Dermis blood vessel endothelial cell (primary cell): ENCODE measurements around the gene LAMC2. TPM values are rescaled to one million over a fixed set of nuclear protein-coding genes. Genes with fewer than 3 reads are reported as not detected.
"Not testable (repeated sequence)": the region's sequence is repeated elsewhere in the genome, so short reads cannot be mapped to it uniquely, and the experiment has no call there.

Experiments used
- DNase-seq: peaks from one replicate; pipeline ENCODE4 v3.0.0; 2010
- total RNA-seq: library from RNA; depleted of rRNA; stranded (reverse); fragments of >200 nt; gene quantifications from 2 replicates; pipeline ENCODE4 v1.2.3, GENCODE V29; 2014

Gene LAMC2
- total RNA-seq, 1 donor from 2014 or later, result 1.5 TPM

GRCh38 chr1:183267646-183268431, 81.8 kb downstream of the LAMC2 start:
- DNase-seq, result peak; percentile 80

GRCh38 chr1:183270541-183271141, 84.6 kb downstream of the LAMC2 start:
- DNase-seq, result peak; percentile 91

- DNase-seq, result peak; percentile 70
Observed at GRCh38 chr1:183272390-183272848, 86.4 kb downstream of the LAMC2 start.

GRCh38 chr1:183273300-183273699, 87.2 kb downstream of the LAMC2 start:
- no peak for DNase-seq

GRCh38 chr1:183273984-183274383, 87.9 kb downstream of the LAMC2 start:
- DNase-seq, result not testable (repeated sequence)

GRCh38 chr1:183274836-183275235, 88.8 kb downstream of the LAMC2 start:
- DNase-seq, result no peak

GRCh38 chr1:183275322-183275721, 89.3 kb downstream of the LAMC2 start:
- no peak for DNase-seq

- no peak for DNase-seq
Observed at GRCh38 chr1:183276386-183277080, 90.5 kb downstream of the LAMC2 start.

GRCh38 chr1:183277821-183278738, 92.0 kb downstream of the LAMC2 start:
- no peak for DNase-seq

- DNase-seq, result peak; percentile 73
Observed at GRCh38 chr1:183278739-183279591, 92.9 kb downstream of the LAMC2 start.

- no peak for DNase-seq
Observed at GRCh38 chr1:183279835-183280234, 93.8 kb downstream of the LAMC2 start.

GRCh38 chr1:183281039-183281438, 95.0 kb downstream of the LAMC2 start:
- peak; percentile 51 for DNase-seq

- DNase-seq, result peak; percentile 97
Observed at GRCh38 chr1:183281553-183282091, 95.6 kb downstream of the LAMC2 start.

GRCh38 chr1:183282101-183282855, 96.2 kb downstream of the LAMC2 start:
- no peak for DNase-seq

- no peak for DNase-seq
Observed at GRCh38 chr1:183283286-183283685, 97.2 kb downstream of the LAMC2 start.

- no peak for DNase-seq
Observed at GRCh38 chr1:183284086-183284485, 98.0 kb downstream of the LAMC2 start.

GRCh38 chr1:183285256-183285655, 99.2 kb downstream of the LAMC2 start:
- no peak for DNase-seq

GRCh38 chr1:183285746-183286145, 99.7 kb downstream of the LAMC2 start:
- no peak for DNase-seq

- DNase-seq, result peak; percentile 77
Observed at GRCh38 chr1:183287191-183287675, 101.2 kb downstream of the LAMC2 start.

- no peak for DNase-seq
Observed at GRCh38 chr1:183288583-183288982, 102.5 kb downstream of the LAMC2 start.
